ENCODE data around the gene MTR.

The MTR gene

DNA sequence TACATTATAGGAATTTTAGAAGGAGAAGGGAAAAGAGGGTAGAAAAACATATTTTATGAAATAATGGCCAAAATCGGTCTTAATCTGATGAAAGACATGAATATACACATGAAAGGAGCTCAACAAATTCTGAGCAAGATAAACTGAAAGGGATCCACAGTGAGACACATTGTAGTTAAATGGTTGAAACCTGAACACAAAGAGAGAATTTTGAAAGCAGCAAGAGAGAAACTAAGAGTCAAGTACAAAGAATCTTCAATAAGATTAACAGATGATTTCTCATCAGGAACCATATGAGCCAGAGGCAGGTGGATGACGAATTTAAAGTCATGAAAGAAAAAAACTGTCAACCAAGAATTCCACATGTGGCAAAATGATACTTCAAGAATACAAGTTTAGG, 15.8 kb upstream of the MTR start:
- DNase-seq: no peak

DNA sequence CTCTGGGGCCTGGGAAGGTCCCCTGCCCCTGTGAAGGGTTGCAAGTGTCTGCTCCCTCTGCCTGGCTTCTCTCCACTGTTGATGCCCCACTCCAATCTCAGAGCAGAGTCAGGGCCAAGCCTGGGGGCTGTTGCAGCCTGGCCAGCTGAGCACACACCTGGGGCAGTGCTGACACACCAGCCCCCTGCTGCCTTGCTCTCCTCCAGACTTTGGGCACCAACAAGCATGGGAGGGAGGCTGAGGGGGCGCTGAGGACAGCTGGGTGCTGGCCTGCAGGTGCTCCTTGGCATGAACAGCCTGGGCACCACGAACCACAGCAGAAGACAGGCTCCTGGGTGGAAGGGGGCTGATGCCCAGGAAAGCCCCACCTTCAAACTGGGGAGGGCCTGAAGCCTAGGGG, 9.6 kb upstream of the MTR start:
- no peak for DNase-seq

GRCh38 chr1:236786453-236786852, 8.6 kb upstream of the MTR start:
- no peak for DNase-seq

- DNase-seq: no peak
These were observed 482 bp upstream of the MTR start for GRCh38 chr1:236794585-236795034.

GRCh38 chr1:236795757-236796667, 920 bp downstream of the MTR start:
- no peak for DNase-seq

- no peak for DNase-seq
These were observed 3.9 kb downstream of the MTR start for GRCh38 chr1:236799001-236799400.

GRCh38 chr1:236800002-236800620, 5.0 kb downstream of the MTR start:
- DNase-seq: no peak

GRCh38 chr1:236800623-236801022, 5.5 kb downstream of the MTR start:
- DNase-seq: no peak

GRCh38 chr1:236802264-236802663, 7.2 kb downstream of the MTR start:
- no peak for DNase-seq

- DNase-seq: no peak
These were observed 11.5 kb downstream of the MTR start for GRCh38 chr1:236806634-236807033.

DNA sequence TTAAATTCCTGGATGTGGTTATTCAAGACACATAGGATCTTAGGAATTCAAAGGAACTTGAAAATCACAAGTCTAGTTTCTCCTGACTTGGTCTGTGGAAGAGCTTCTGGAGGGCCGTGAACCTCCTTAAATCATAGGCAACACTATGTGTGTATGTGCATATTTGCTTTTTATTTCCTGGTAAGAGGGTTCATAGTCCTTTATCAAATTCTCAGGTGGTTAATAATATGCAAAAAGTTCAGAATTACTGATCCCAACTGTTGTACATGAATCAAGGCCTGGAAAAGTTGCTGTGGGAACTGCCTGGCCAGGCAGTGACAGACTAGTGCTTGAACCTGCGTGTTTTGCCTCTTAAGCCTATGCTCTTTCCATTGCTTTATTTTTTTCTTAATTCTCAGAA, 12.9 kb downstream of the MTR start:
- DNase-seq: no peak

DNA sequence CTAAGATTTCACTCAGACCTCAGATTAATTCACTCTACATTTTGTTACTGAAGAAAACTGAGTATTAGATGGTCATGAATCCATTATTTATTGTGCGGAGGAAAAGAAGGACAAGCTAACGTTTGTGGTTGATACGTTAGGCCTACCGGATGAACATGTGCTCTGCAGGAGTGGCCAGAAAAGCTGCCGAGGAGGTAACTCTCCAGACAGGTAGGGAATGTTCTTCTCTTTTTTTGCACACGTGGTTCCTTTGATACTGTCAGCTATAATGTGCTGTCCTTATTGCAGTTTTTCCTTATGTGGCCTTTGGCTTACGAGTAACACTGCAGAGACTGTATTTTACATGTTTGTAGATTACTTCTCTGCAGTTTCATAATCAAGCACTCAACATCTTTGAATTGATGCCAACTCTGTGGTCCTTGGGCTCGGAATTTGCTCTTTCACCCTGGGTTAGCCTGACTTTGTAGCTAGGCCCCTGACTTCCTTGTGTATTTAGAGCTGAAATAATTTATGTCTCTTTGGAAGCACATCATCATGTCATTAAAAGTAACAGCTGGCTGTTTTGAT, 13.6 kb downstream of the MTR start:
- DNase-seq: peak; percentile 71

GRCh38 chr1:236809148-236809547, 14.1 kb downstream of the MTR start:
- DNase-seq: peak; percentile 72

DNA sequence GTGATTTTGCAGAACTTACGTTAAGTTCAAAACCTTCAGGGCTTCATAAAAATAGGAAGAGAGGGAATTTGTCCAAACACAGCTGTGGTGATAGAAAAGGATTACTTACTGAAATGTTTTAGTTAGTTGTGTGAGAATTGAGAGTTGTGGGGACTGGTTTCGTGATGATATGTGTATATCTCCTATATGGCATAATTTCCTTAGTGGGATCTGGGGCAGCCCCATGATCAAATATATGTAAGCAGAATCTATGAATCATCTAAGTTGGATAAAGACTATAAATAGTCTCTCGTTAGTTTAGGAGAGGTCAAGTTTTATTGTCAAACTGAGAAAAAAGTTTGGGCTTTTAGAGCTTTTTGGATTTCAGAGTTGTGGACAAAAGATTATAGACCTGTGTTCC, 14.9 kb downstream of the MTR start:
- DNase-seq: no peak

GRCh38 chr1:236812334-236813030, 17.4 kb downstream of the MTR start:
- DNase-seq: no peak

GRCh38 chr1:236815941-236816340, 20.8 kb downstream of the MTR start:
- DNase-seq: no peak

DNA sequence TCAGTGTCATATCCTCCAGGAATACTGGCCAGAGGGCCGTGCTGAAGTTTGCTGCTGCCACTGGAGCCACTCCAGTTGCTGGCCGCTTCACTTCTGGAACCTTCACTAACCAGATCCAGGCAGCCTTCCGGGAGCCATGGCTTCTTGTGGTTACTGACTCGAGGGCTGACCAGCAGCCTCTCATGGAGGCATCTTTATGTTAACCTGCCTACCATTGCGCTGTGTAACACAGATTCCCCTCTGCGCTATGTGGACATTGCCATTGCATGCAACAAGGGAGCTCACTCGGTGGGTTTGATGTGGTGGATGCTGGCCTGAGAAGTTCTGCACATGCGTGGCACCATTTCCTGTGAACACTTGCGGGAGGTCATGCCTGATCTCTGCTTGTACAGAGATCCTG, 24.8 kb downstream of the MTR start:
- DNase-seq: no peak

GRCh38 chr1:236821091-236821627, 26.1 kb downstream of the MTR start:
- no peak for DNase-seq

- no peak for DNase-seq
These were observed 28.5 kb downstream of the MTR start for GRCh38 chr1:236823559-236823958.

DNA sequence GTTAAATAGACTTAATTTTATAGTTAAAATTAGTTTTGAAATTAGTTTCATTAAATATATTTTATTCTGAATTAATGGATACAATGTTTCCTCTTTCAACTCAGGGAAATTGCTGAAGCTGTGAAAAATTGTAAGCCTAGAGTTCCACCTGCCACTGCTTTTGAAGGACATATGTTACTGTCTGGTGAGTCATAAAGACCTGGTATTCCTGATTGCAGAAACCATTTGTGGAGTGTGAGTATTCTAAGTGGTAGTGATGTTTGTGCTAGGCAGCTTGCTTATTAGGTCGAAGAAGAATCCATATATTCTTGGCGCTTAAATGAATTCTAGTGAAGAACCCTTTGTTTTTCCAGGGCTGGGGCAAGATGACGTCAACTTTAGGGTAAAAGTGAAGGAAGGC, 34.0 kb downstream of the MTR start:
- DNase-seq: peak; percentile 8

- no peak for DNase-seq
These were observed 35.0 kb downstream of the MTR start for GRCh38 chr1:236830116-236830515.

DNA sequence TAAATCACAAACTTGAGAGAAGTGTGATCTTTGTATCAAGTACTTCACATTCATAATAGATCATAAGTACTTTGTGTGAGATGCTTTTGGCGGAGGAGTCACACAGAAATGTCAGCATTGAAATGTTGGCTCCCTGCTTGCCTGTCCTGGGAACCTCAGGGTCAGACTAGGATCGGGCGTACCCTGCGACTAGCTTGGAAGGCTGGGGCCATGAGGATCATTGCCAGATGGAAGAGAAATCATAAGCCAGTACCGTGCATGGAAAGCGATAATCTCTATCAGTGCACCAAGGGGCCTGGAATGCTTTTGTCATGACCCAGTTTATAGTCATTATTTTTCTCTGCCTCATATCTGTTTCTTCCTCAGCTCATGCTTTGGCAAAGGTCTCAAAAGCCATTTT, 35.5 kb downstream of the MTR start:
- no peak for DNase-seq

GRCh38 chr1:236833575-236833974, 38.5 kb downstream of the MTR start:
- DNase-seq: no peak
